Gastrocnemius medialis (tissue), 4 donors: Measurements from ENCODE around the gene NFASC. TPM values are rescaled to one million over a fixed set of nuclear protein-coding genes. Genes with fewer than 3 reads are reported as not detected.

Experiments
- ATAC-seq, 2 donors: fragments of 150-250 bp; one replicate each; pipeline ENCODE4 v1.9.1; 2016
- DNase-seq, 2 donors: peaks; one replicate each; pipeline ENCODE4 v3.0.0-alpha.2; 2019
- H3K27ac ChIP-seq, 4 donors: fragments of 200-600 bp; sonication (generic); 1 replicate in 1 of 4; 2 replicates in 3 of 4; pipeline ENCODE4 v1.5.1; 2016 to 2018; ENCODE audit warnings: mild to moderate bottlenecking in 2 of 4, moderate library complexity in 1 of 4
- H3K27me3 ChIP-seq, 3 donors: fragments of 200-600 bp; sonication (generic) in 2 of 3; 1 replicate in 1 of 3; 2 replicates in 2 of 3; pipeline versions ENCODE4 v1.5.1 to v1.6.0; 2016 to 2019; ENCODE audit warnings: mild to moderate bottlenecking in 1 of 3, moderate library complexity in 1 of 3
- H3K36me3 ChIP-seq, 2 donors: fragments of 200-600 bp; sonication (generic) in 1 of 2; one replicate each; pipeline ENCODE4 v1.5.1; 2017 to 2018
- H3K4me1 ChIP-seq, 2 donors: fragments of 200-600 bp; sonication (generic) in 1 of 2; one replicate each; pipeline ENCODE4 v1.5.1; 2016 to 2017; ENCODE audit warnings: mild to moderate bottlenecking in 2 of 2
- H3K4me3 ChIP-seq, 4 donors: fragments of 200-600 bp; sonication (generic) in 3 of 4; 1 replicate in 1 of 4; 2 replicates in 3 of 4; pipeline ENCODE4 v1.5.1; 2016 to 2019; ENCODE audit warnings: mild to moderate bottlenecking in 2 of 4
- H3K9me3 ChIP-seq, 3 donors: fragments of 200-600 bp; sonication (generic) in 2 of 3; 1 replicate in 1 of 3; 2 replicates in 2 of 3; pipeline ENCODE4 v1.5.1; 2016 to 2019
- POLR2A ChIP-seq, 2 donors: fragments of 450-650 bp; IDR thresholded peaks; one replicate each; pipeline ENCODE4 v1.6.1; 2017; ENCODE audit warnings: antibody characterized with exemption in 2 of 2, mild to moderate bottlenecking in 2 of 2, moderate library complexity in 2 of 2
- in situ Hi-C, 4 donors: fragments of 200-750 bp; cut with MboI; loops; one replicate each; pipeline versions ENCODE4 v1.15.0 to v1.8.0; 2017; ENCODE audit warnings: low sequenced_read_pairs in 4 of 4
- intact Hi-C: fragments of 100-400 bp; cut with DNase I; formaldehyde crosslinking; loops from one replicate; pipeline ENCODE4 v1.15.1; 2023; ENCODE audit warnings: low total_unique reads
- total RNA-seq, 4 donors: library from RNA; depleted of rRNA; stranded (reverse); fragments of >200 nt; gene quantifications; one replicate each; pipeline versions ENCODE4 v1.1.0 to v1.2.3, GENCODE V29; 2016
- TF ChIP-seq, protein P1 (sequence below), 5 experiments: fragments of 450-650 bp in 3 of 5; fragments of 200-600 bp in 2 of 5; sonication (generic) in 2 of 5; IDR thresholded peaks in 4 of 5; conservative IDR thresholded peaks in 1 of 5; 1 replicate in 4 of 5; 2 replicates in 1 of 5; pipeline ENCODE4 v1.5.1; 2016 to 2019; ENCODE audit warnings: antibody characterized with exemption in 5 of 5, mild to moderate bottlenecking in 3 of 5, moderate library complexity in 3 of 5

The NFASC gene
- total RNA-seq, 4 donors from 2014 or later, result 0.75 to 4.7 (median 2.4) TPM

DNA sequence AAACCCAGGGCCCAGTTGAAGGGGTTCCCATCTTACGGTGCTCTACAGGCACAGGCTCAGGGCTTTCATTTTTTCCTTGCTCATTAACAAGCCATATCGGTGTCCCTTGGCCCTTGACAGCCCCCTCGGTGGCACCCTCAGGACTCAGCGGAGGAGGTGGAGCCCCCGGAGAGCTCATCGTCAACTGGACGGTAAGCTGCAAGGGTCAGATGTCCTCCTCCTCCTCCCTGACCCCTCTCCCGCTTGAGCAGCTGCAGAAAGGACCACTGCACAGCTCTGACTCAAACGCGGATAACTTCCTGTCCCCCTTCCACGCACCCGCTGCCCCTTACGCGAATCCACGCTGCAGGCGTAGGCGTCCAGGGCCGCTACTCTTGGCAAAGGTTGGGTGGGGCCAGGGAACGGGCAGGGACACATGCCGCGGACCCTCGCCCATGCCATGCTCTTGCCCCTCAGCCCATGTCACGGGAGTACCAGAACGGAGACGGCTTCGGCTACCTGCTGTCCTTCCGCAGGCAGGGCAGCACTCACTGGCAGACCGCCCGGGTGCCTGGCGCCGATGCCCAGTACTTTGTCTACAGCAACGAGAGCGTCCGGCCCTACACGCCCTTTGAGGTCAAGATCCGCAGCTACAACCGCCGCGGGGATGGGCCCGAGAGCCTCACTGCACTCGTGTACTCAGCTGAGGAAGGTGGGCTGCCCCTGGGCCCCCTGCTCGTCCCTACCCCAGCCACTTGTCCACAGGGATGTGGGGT is 198.9 kb downstream of the NFASC start:
- no peak overlapping the region for H3K27ac ChIP-seq
- intact Hi-C loops (no loop called here), in situ Hi-C loops (loop anchor here in 1 of 4 donors (10.0 kb wide), 1 partner anchor 95 kb away; no protein-coding TSS in a partner anchor)
- no peaks in the 10 kb centered on the region for H3K4me1 ChIP-seq
- H3K27me3 ChIP-seq, result no peaks in the 10 kb centered on the region
- TF ChIP-seq, protein P1, sequence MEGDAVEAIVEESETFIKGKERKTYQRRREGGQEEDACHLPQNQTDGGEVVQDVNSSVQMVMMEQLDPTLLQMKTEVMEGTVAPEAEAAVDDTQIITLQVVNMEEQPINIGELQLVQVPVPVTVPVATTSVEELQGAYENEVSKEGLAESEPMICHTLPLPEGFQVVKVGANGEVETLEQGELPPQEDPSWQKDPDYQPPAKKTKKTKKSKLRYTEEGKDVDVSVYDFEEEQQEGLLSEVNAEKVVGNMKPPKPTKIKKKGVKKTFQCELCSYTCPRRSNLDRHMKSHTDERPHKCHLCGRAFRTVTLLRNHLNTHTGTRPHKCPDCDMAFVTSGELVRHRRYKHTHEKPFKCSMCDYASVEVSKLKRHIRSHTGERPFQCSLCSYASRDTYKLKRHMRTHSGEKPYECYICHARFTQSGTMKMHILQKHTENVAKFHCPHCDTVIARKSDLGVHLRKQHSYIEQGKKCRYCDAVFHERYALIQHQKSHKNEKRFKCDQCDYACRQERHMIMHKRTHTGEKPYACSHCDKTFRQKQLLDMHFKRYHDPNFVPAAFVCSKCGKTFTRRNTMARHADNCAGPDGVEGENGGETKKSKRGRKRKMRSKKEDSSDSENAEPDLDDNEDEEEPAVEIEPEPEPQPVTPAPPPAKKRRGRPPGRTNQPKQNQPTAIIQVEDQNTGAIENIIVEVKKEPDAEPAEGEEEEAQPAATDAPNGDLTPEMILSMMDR (IDR thresholded peaks at IDR 0.05 in 4 of 5, conservative IDR thresholded peaks at IDR 0.05 in 1 of 5), result no peak
- no peaks in the 10 kb centered on the region for H3K9me3 ChIP-seq
- DNase-seq, result no peak
- H3K4me3 ChIP-seq, result no peak overlapping the region
- ATAC-seq, result no peak
- H3K36me3 ChIP-seq, result no peaks in the 10 kb centered on the region

DNA sequence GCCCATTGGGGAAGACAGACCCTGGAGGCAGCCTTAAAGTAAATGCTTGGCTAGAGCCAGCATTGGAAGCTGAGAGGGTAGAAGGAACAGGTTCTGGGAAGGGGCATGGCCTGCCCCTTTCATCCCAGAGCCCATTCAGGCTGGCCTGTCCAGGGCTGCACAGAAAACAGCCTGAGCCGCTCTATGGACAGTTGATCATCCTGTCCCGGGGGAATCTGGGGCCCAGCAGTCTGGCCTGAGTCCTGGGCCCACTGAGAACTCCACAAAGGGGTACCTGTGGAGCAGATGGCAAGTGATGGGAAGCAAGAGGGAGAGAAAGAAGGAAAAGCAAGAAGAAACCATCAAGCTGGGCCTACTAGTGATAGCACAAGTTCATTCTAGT is 200.4 kb downstream of the NFASC start:
- H3K27me3 ChIP-seq, result no peaks in the 10 kb centered on the region
- intact Hi-C loops, result no loop called here
- TF ChIP-seq POLR2A (IDR thresholded peaks at IDR 0.05), result no peak
- TF ChIP-seq, protein P1 (IDR thresholded peaks at IDR 0.05 in 4 of 5, conservative IDR thresholded peaks at IDR 0.05 in 1 of 5), result no peak
- no peaks in the 10 kb centered on the region for H3K36me3 ChIP-seq
- H3K4me1 ChIP-seq, result no peaks in the 10 kb centered on the region
- DNase-seq (no peak), ATAC-seq (no peak)
- no peak overlapping the region for H3K4me3 ChIP-seq
- H3K27ac ChIP-seq, result no peak overlapping the region
- in situ Hi-C loops, result no loop called here
- H3K9me3 ChIP-seq, result no peaks in the 10 kb centered on the region

DNA sequence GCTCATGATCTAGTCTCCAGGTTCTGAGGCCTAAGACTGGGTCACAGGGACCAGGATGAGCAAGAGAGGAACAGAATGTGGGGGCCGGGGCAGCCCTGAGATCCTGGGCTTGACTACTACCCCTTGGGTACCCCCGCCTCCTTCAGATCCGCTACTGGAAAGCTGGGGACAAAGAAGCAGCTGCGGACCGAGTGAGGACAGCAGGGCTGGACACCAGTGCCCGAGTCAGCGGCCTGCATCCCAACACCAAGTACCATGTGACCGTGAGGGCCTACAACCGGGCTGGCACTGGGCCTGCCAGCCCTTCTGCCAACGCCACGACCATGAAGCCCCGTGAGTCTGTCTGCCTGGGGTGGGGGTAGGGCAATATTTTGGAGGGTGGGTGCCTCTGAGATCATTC is 201.1 kb downstream of the NFASC start:
- intact Hi-C loops, result no loop called here

DNA sequence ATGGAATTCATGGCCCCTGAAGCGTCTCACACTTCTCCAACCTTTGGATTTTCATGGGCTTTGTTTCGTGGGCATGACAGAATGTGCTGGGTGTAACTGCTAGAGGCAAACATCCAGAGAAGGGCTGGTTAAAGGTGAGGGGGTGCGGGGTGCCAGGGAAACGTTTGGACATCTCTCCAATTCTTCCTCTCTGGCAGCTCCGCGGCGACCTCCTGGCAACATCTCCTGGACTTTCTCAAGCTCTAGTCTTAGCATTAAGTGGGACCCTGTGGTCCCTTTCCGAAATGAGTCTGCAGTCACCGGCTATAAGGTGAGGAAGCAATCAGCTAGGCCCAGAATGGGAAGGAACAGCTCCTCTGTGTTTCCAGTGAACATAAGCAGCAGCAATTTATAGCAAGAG is 201.6 kb downstream of the NFASC start:
- H3K4me3 ChIP-seq, result no peak overlapping the region
- DNase-seq, result no peak
- intact Hi-C loops (no loop called here), in situ Hi-C loops (no loop called here)
- H3K36me3 ChIP-seq, result no peaks in the 10 kb centered on the region
- no peaks in the 10 kb centered on the region for H3K27me3 ChIP-seq
- no peak for ATAC-seq
- no peak overlapping the region for H3K27ac ChIP-seq
- TF ChIP-seq POLR2A (IDR thresholded peaks at IDR 0.05), result no peak
- TF ChIP-seq, protein P1 (IDR thresholded peaks at IDR 0.05 in 4 of 5, conservative IDR thresholded peaks at IDR 0.05 in 1 of 5), result no peak
- H3K4me1 ChIP-seq, result no peaks in the 10 kb centered on the region
- H3K9me3 ChIP-seq, result no peaks in the 10 kb centered on the region

More for the DNA sequence above, 201.1 kb downstream of the NFASC start:
- Histone ChIP-seq H3K4me3 (no peak overlapping the region), H3K36me3 (no peaks in the 10 kb centered on the region), H3K9me3 (no peaks in the 10 kb centered on the region), H3K4me1 (no peaks in the 10 kb centered on the region), H3K27ac (no peak overlapping the region), H3K27me3 (no peaks in the 10 kb centered on the region)
- DNase-seq (no peak), ATAC-seq (no peak)
- TF ChIP-seq, protein P1 (IDR thresholded peaks at IDR 0.05 in 4 of 5, conservative IDR thresholded peaks at IDR 0.05 in 1 of 5), result no peak
- TF ChIP-seq POLR2A (IDR thresholded peaks at IDR 0.05), result no peak
- in situ Hi-C loops, result no loop called here

Other genes with a start within 250 kb of the NFASC start
- 1 to 10 TPM in 1 of 4 donors, under 1 TPM in 3; 0.46 to 1.1 (median 0.93) TPM for gene LRRN2, start 185.1 kb upstream of the NFASC start, total RNA-seq
- not detected for gene CNTN2, start 172.3 kb downstream of the NFASC start, total RNA-seq
- gene TMEM81, start 213.6 kb downstream of the NFASC start, total RNA-seq, result 1 to 10 TPM; 3.3 to 6.1 (median 4.7) TPM